ENCODE data around the gene MARK2. TPM values are rescaled to one million over a fixed set of nuclear protein-coding genes. Genes with fewer than 3 reads are reported as not detected.

The MARK2 gene
- total RNA-seq, 1 donor from 2014 or later = 44.7 TPM

DNA sequence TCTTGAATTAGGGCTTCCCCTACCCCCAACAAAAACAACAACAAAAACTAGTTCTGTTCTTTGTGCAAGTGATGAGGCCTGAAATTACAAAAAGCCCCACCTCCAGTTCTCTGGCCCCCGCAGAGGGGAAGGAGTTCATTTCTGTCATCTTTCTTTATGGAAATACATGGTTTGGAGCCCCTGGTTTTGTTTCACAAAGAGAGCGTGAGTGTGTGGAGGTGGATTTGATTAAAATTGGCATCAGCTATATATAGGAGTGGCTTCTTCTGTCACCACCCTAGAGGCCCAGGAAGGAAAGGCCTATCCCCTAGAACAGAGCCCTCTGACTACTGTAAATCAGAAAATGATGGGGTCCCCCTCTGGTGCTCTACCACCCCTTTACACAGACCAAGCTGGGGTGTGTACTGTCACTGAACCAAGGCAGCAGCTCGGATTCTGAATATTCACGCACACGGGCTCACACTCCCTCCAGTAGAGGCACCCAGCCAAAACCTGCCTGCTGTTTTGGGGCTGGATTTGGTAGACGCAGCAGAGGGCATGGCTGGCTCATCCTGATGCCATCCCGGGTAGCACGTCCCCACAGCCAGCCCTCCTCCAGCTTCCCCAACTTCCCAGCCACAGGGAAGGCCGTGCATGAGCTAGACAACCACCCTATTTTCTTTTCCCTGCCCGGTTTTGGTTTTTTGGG is 58.7 kb downstream of the MARK2 start:
- no peak overlapping the region for H3K4me3 Mint-ChIP-seq

DNA sequence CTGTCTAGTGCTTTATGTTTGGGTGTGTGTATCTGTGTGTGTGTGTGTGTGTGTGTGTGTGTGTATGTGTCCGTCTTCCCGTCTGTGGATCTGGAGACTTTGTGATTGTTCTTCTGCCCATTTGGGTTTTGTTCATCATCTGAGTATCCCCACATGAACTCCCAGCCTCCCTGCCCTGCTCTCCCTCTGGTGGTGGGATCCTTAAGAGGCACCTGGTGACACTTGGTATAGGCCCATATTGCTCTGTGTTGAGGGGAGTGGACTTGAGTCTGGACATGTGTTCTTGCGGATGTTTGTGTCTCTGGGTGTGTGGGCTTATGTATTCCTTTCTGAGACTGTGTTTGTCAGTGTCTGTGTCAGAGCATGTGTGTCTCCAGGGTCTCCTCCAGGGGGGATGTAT is 62.8 kb downstream of the MARK2 start:
- no peak overlapping the region for H3K4me3 Mint-ChIP-seq
- DNase-seq (ENCODE audit: low spot score) = no peak

More for the DNA sequence above, 58.7 kb downstream of the MARK2 start:
- Mint-ChIP-seq H3K27me3 (ENCODE audit: insufficient read depth) (no peaks in the 10 kb centered on the region), H3K9me3 (no peaks in the 10 kb centered on the region), H3K36me3 (ENCODE audit: low read depth) (peaks cover 48% of the 10 kb centered on the region), H3K27ac (no peak overlapping the region), H3K4me1 (ENCODE audit: low read depth) (peaks cover 17% of the 10 kb centered on the region)
- no peak for DNase-seq (ENCODE audit: low spot score)
- intact Hi-C loops (cut with micrococcal nuclease) = no loop called here

DNA sequence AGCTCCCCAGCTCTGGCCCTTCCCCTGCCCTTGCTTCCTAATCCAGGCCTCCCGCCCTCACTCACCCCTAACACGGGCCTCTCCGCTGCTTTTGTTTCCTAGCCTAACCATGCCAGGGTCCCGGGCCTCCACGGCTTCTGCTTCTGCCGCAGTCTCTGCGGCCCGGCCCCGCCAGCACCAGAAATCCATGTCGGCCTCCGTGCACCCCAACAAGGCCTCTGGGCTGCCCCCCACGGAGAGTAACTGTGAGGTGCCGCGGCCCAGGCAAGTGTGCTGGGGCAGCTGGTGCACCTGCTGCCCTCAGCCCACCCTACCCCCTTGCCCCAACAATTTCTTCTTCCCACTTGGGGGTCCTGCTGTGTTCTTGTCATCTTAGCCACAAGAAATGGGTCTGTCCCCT is 65.0 kb downstream of the MARK2 start:
- no peaks in the 10 kb centered on the region for H3K4me1 Mint-ChIP-seq (ENCODE audit: low read depth)
- H3K27me3 Mint-ChIP-seq (ENCODE audit: insufficient read depth) = no peaks in the 10 kb centered on the region
- H3K36me3 Mint-ChIP-seq (ENCODE audit: low read depth) = peaks cover 36% of the 10 kb centered on the region
- no peak overlapping the region for H3K27ac Mint-ChIP-seq
- no peaks in the 10 kb centered on the region for H3K9me3 Mint-ChIP-seq
- intact Hi-C loops (cut with micrococcal nuclease) = no loop called here
- DNase-seq (ENCODE audit: low spot score) = no peak
- H3K4me3 Mint-ChIP-seq = no peak overlapping the region

More for the DNA sequence above, 62.8 kb downstream of the MARK2 start:
- Mint-ChIP-seq H3K4me1 (ENCODE audit: low read depth) (peaks cover 3% of the 10 kb centered on the region), H3K27ac (no peak overlapping the region), H3K9me3 (no peaks in the 10 kb centered on the region), H3K27me3 (ENCODE audit: insufficient read depth) (no peaks in the 10 kb centered on the region), H3K36me3 (ENCODE audit: low read depth) (peaks cover 47% of the 10 kb centered on the region)
- intact Hi-C loops (cut with micrococcal nuclease) = loop anchor here (1.0 kb wide), 1 partner anchor 63 kb away; no protein-coding TSS in a partner anchor

DNA sequence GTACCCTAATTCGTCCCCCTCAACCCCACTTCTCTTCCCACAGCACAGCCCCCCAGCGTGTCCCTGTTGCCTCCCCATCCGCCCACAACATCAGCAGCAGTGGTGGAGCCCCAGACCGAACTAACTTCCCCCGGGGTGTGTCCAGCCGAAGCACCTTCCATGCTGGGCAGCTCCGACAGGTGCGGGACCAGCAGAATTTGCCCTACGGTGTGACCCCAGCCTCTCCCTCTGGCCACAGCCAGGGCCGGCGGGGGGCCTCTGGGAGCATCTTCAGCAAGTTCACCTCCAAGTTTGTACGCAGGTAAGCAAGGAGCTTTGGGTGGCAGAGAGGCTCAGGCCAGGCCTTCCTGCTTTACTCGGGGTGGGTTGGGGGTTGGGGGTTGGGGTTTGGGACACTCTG is 65.8 kb downstream of the MARK2 start:
- DNase-seq (ENCODE audit: low spot score) = no peak
- no peaks in the 10 kb centered on the region for H3K4me1 Mint-ChIP-seq (ENCODE audit: low read depth)
- no peaks in the 10 kb centered on the region for H3K27me3 Mint-ChIP-seq (ENCODE audit: insufficient read depth)
- no peak overlapping the region for H3K27ac Mint-ChIP-seq
- H3K36me3 Mint-ChIP-seq (ENCODE audit: low read depth) = peaks cover 33% of the 10 kb centered on the region
- intact Hi-C loops (cut with micrococcal nuclease) = loop anchor here (5.0 kb wide), 1 partner anchor 37 kb away; no protein-coding TSS in a partner anchor
- H3K9me3 Mint-ChIP-seq = no peaks in the 10 kb centered on the region
- H3K4me3 Mint-ChIP-seq = no peak overlapping the region

DNA sequence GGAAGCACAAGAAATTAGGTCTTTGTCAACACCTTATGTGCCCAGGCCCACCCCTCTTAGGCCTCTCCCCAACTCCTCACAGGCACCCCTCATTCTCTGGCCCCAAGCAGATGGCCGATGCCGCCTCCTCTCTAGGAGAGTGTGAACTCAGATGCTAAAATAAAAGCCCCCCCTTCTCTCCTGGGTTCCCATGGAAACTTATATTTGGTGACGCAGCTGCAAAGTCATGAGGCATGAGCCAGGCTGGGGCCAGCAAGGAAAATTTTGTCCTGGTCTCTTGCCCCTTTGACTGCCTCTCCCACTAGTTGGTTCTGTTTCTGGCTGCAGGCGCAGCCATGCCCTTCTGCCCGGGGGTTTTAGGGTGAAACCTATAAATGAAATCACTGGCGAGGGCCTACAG is 66.3 kb downstream of the MARK2 start:
- intact Hi-C loops (cut with micrococcal nuclease) = loop anchor here (5.0 kb wide), 1 partner anchor 38 kb away; no protein-coding TSS in a partner anchor

DNA sequence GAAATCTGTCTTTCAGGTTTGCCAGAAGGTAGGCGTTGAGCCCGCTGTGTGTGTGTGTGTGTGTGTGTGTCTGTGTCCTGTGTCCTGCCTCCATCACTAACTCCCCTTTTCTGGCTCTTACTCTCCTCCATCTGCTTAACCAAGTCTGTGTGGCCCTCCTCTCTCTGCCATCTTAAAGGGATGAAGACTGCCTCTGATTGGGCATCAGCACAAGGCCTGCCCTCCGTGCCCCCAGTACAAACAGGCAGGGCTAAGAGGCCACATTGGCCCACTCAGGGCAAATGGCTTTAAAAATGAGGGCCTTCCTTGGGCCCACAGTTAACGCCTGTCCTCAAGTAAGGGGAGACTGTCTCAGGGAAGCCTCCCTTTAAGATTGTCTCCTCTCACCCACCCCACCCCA is 67.2 kb downstream of the MARK2 start:
- Mint-ChIP-seq H3K4me3 (no peak overlapping the region), H3K27me3 (ENCODE audit: insufficient read depth) (no peaks in the 10 kb centered on the region), H3K27ac (no peak overlapping the region), H3K36me3 (ENCODE audit: low read depth) (peaks cover 24% of the 10 kb centered on the region), H3K9me3 (no peaks in the 10 kb centered on the region), H3K4me1 (ENCODE audit: low read depth) (no peaks in the 10 kb centered on the region)
- intact Hi-C loops (cut with micrococcal nuclease) = loop anchor here (1.0 to 5.0 kb wide), 2 partner anchors 39 to 69 kb away; no protein-coding TSS in a partner anchor
- no peak for DNase-seq (ENCODE audit: low spot score)

More for the DNA sequence above, 66.3 kb downstream of the MARK2 start:
- no peaks in the 10 kb centered on the region for H3K9me3 Mint-ChIP-seq
- H3K27ac Mint-ChIP-seq = no peak overlapping the region
- H3K36me3 Mint-ChIP-seq (ENCODE audit: low read depth) = peaks cover 31% of the 10 kb centered on the region
- H3K4me1 Mint-ChIP-seq (ENCODE audit: low read depth) = no peaks in the 10 kb centered on the region
- no peak for DNase-seq (ENCODE audit: low spot score)
- no peaks in the 10 kb centered on the region for H3K27me3 Mint-ChIP-seq (ENCODE audit: insufficient read depth)
- H3K4me3 Mint-ChIP-seq = no peak overlapping the region

DNA sequence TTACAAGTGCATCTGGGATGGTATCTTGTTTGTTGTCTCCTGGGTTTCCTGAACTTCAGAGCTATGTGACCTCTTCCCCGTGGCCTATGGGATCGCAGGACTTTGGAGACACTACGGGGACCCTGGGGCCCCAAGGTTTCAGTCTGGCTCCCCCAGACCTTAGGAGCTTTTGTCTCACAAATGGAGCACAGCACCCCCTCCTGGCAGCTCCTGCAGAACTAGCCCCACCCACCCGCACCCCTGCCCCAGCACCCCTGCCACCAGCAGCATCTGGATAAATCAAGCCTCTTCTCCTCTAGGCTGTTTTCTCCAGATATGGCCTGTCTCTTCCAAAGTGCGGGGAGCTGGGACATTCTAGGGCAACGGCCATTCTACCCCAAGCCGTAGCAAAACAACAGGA is 67.7 kb downstream of the MARK2 start:
- DNase-seq (ENCODE audit: low spot score) = peak; percentile 20
- Mint-ChIP-seq H3K27ac (no peak overlapping the region), H3K27me3 (ENCODE audit: insufficient read depth) (no peaks in the 10 kb centered on the region), H3K4me3 (no peak overlapping the region), H3K36me3 (ENCODE audit: low read depth) (peaks cover 21% of the 10 kb centered on the region), H3K4me1 (ENCODE audit: low read depth) (no peaks in the 10 kb centered on the region), H3K9me3 (no peaks in the 10 kb centered on the region)
- intact Hi-C loops (cut with micrococcal nuclease) = loop anchor here (1.0 to 5.0 kb wide), 2 partner anchors 39 to 69 kb away; no protein-coding TSS in a partner anchor

DNA sequence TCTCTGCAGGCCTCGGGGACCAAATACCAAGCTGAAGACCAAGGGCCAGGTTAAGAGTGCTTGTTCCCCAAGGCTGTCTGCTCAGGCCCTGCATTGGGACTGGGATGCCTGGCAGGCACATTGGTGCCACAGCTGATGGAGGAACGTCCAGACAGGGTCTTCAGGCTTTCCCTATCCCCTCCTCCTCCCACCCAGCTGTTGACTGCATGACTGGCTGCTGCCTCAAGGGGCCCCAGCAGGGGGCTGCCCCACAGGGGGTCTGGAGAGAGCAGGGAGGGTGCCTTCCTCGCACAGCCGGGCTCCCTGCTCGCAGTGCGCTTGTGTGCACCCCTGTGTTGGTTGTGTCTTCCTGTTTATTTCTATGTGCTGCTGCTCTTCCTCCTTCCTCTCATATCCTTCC is 68.2 kb downstream of the MARK2 start:
- H3K36me3 Mint-ChIP-seq (ENCODE audit: low read depth) = peaks cover 18% of the 10 kb centered on the region
- DNase-seq (ENCODE audit: low spot score) = no peak
- no peak overlapping the region for H3K4me3 Mint-ChIP-seq
- H3K27me3 Mint-ChIP-seq (ENCODE audit: insufficient read depth) = no peaks in the 10 kb centered on the region
- no peaks in the 10 kb centered on the region for H3K9me3 Mint-ChIP-seq
- H3K4me1 Mint-ChIP-seq (ENCODE audit: low read depth) = no peaks in the 10 kb centered on the region
- intact Hi-C loops (cut with micrococcal nuclease) = loop anchor here (5.0 kb wide), 1 partner anchor 40 kb away; no protein-coding TSS in a partner anchor
- H3K27ac Mint-ChIP-seq = no peak overlapping the region

DNA sequence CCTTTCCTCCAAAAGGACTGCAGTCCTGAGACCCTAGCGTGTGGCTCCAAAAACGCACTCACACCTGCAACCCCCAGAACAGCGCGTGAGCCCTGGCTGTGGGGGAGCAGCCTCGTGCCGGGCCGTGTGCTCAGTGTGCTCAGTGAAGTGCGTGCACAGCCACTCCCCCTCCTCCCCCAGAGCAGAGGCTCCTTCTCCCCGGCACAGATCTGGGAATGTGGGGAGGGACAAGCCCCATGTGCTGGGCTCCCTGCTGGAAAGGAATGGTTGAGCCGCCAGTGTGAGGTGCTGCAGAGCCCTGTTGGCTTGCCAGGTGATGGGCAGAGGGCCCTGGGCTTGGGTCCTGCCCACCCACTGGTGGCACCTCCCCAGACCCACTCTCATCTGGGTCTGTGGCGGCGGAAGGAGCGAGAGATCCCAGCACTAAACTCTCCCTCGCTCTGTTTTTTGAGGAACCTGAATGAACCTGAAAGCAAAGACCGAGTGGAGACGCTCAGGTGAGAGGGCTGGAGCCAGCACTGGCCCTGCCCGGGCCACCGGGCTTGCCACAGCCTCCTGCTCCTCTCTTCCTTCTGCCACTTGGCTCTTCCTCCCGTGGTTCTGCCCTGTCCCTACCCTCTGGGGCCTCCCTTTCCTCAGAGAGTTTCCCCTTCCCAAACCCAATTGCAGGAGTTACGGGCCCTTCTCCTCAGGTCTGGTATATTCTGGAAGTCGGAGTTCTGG is 69.1 kb downstream of the MARK2 start:
- H3K36me3 Mint-ChIP-seq (ENCODE audit: low read depth) = peaks cover 18% of the 10 kb centered on the region
- no peaks in the 10 kb centered on the region for H3K27me3 Mint-ChIP-seq (ENCODE audit: insufficient read depth)
- no peaks in the 10 kb centered on the region for H3K9me3 Mint-ChIP-seq
- no peak overlapping the region for H3K4me3 Mint-ChIP-seq
- intact Hi-C loops (cut with micrococcal nuclease) = loop anchor here (5.0 kb wide), 1 partner anchor 41 kb away; no protein-coding TSS in a partner anchor
- no peak for DNase-seq (ENCODE audit: low spot score)
- H3K27ac Mint-ChIP-seq = no peak overlapping the region
- no peaks in the 10 kb centered on the region for H3K4me1 Mint-ChIP-seq (ENCODE audit: low read depth)

DNA sequence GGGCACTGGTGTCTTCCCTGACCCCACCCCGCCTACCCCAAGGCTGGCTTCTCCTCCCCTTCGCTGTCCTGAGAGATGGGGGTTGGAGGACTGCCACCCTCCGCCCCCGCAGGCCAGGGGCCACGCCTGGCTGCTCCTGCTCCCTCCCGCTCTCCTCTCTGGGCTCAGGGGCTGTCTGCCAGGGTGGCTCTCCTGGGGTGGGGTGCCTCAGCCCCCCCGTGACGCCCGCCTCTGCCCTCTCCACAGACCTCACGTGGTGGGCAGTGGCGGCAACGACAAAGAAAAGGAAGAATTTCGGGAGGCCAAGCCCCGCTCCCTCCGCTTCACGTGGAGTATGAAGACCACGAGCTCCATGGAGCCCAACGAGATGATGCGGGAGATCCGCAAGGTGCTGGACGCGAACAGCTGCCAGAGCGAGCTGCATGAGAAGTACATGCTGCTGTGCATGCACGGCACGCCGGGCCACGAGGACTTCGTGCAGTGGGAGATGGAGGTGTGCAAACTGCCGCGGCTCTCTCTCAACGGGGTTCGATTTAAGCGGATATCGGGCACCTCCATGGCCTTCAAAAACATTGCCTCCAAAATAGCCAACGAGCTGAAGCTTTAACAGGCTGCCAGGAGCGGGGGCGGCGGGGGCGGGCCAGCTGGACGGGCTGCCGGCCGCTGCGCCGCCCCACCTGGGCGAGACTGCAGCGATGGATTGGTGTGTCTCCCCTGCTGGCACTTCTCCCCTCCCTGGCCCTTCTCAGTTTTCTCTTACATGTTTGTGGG is 69.9 kb downstream of the MARK2 start:
- Mint-ChIP-seq H3K27me3 (ENCODE audit: insufficient read depth) (no peaks in the 10 kb centered on the region), H3K9me3 (no peaks in the 10 kb centered on the region), H3K36me3 (ENCODE audit: low read depth) (peaks cover 11% of the 10 kb centered on the region), H3K4me3 (no peak overlapping the region), H3K27ac (no peak overlapping the region), H3K4me1 (ENCODE audit: low read depth) (no peaks in the 10 kb centered on the region)
- intact Hi-C loops (cut with micrococcal nuclease) = loop anchor here (5.0 kb wide), 1 partner anchor 42 kb away; no protein-coding TSS in a partner anchor
- no peak for DNase-seq (ENCODE audit: low spot score)

DNA sequence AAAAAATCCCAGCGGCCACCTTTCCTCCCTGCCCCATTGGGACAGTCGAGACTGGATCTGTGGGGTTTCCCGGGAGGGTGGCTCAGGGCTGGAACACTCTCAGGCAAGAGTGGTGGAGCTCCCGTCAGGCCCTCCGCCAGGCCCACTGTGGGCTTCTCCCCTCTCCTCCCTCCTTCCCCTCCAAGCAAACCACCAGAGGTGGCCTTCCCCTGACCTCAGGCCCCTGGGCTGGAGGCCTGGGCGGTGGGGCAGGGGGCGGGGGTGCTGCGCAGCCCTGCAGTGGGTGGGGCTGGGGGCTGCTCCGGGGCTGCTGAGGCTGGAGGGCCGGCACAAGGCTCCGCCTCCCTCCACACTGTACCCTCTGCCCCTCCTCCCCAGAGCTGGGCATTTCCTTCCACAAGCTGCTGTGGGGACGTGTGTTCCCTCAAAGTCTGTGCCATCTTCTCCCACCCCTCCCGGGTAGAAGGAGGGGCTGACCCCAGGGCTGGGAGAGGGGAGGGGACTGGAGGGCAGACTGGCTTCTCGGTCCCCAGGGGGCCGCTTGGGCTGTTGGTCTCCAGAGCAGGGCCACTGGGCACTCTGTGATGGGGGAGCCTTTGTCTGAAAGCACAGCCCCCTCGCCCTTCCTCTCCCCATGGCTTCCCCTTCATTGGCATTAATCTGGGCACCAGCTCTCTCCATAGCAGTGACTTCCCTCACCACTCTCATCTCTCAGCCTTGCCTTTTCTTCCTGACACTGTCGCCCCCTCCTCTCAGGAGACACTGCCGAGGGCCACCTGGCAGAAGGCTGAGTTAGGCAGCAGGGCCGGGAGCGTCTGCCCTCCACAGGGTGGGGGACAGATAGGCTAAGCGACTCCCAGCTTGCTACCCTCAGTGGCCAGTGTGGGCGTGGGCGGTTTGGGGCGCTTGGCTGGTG is 70.9 kb downstream of the MARK2 start:
- H3K36me3 Mint-ChIP-seq (ENCODE audit: low read depth) = peaks cover 7% of the 10 kb centered on the region
- H3K4me3 Mint-ChIP-seq = no peak overlapping the region
- peaks cover 2% of the 10 kb centered on the region for H3K27me3 Mint-ChIP-seq (ENCODE audit: insufficient read depth)
- H3K27ac Mint-ChIP-seq = no peak overlapping the region
- no peak for DNase-seq (ENCODE audit: low spot score)
- intact Hi-C loops (cut with micrococcal nuclease) = loop anchor here (5.0 kb wide), 1 partner anchor 43 kb away; no protein-coding TSS in a partner anchor
- no peaks in the 10 kb centered on the region for H3K4me1 Mint-ChIP-seq (ENCODE audit: low read depth)
- H3K9me3 Mint-ChIP-seq = no peaks in the 10 kb centered on the region

DNA sequence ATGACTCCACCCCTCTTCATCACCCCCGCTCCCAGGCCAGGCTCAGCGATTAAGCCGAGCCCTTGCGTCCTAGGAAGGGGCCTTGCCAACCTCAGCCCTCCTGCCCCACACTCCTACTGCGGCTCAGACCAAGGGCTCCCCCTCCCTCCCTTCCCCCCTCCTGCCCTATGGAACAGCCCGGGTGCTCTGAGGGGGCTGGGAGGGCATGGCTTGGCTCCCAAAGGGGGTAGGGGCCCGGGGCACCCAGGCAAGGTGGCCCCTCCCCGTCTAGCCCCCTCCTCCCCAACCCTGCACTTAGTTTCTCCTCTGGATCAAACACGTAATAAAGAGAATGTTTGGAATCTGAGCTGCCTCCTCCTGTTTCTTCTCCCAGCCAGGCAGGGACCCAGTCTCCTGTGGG is 71.8 kb downstream of the MARK2 start:
- H3K4me1 Mint-ChIP-seq (ENCODE audit: low read depth) = no peaks in the 10 kb centered on the region
- H3K4me3 Mint-ChIP-seq = no peak overlapping the region
- no peak overlapping the region for H3K27ac Mint-ChIP-seq
- H3K36me3 Mint-ChIP-seq (ENCODE audit: low read depth) = peaks cover 3% of the 10 kb centered on the region
- H3K9me3 Mint-ChIP-seq = no peaks in the 10 kb centered on the region
- no peak for DNase-seq (ENCODE audit: low spot score)
- intact Hi-C loops (cut with micrococcal nuclease) = no loop called here
- H3K27me3 Mint-ChIP-seq (ENCODE audit: insufficient read depth) = peaks cover 2% of the 10 kb centered on the region

Measured in activated T-helper 1 cell treated with anti-CD3 and anti-CD28 coated beads, Interleukin-12 subunit alpha, Interleukin-12 subunit beta, Interleukin-2, Interleukin-4 antibody, amounts not matched to agents 30 ng/mL and 10 ng/mL and 1 ng/mL, durations not matched to agents 14 hours and 24 hours and 36 hours (primary cell).